GM18499 (cell line): Measurements from ENCODE around the gene OPCML.

Source experiments
- ATAC-seq: cut with Tn5 transposase; IDR thresholded peaks from one replicate; pipeline ENCODE4 v1.9.1; 2021; ENCODE audit warnings: moderate number of reproducible peaks; ENCODE audit not compliant: insufficient read depth, unreplicated experiment

The OPCML gene

DNA sequence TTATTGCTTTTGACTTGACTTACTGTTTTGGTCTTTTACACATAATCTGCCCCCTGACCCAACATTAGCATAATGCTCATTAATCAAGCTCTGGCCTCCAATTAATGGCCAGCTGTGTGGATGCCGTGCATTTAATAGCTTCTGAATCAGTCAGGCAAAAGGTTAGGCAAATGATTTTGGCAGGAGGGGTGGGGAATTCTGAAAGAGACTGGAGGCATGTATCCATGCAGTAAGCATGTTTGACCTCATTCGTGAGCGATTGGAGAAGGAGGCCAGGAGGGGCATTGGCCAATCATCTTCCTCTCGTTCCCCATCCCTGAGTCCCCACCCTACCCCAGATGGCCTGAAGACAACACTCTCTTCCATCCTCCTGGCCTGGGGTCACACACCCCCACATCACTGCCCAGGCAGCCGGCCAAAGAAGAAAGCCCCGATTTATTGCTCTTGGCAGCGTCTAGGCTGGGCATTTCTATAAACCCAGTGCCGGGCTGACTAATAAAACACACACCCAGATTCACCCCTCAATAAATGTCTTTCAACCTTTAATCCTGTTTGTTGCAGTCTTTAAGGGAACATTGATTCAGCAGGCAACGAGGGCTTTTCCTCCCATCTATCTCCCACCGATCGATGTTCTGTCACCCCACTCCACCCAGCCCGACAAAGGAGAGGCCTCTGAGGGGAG, 150.0 kb downstream of the OPCML start:
- no peak for ATAC-seq

DNA sequence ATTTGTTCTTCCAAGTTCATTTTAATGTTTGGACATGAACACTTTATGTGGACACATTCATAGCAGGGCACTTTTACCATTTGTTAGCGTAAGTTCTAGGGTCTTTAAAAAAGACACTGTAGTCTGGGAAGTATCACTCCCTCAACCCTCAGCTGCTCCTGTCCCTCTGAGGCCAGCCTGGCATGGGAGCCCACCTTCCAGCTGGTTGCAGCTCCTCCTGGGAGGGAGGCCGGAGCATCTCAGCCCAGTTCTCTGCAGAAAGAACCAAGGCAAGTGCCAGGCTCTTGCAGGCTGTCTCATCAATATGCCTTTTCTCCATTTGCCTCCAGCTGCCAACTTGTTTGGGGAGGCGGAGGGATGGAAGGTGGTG, 150.6 kb downstream of the OPCML start:
- ATAC-seq: no peak

DNA sequence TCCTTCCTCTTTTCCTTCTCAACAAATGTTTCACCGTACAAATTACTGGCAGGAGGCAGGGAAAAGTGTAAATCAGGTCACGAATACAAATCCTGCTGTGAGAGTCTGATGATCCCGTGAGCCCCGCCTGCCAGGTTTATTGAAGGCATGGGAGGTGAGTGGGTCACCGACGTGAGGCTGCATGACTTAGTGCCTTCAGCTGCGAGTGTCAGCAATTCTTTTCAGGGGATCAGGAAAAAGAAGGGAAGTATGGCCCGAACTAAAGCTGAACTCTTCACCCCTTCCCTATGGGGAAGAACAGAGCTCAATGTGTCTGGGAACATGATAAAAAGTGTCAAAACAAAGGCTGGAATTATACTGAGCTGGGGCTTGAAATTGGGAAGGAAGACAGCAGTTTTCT, 166.2 kb downstream of the OPCML start:
- ATAC-seq: no peak

DNA sequence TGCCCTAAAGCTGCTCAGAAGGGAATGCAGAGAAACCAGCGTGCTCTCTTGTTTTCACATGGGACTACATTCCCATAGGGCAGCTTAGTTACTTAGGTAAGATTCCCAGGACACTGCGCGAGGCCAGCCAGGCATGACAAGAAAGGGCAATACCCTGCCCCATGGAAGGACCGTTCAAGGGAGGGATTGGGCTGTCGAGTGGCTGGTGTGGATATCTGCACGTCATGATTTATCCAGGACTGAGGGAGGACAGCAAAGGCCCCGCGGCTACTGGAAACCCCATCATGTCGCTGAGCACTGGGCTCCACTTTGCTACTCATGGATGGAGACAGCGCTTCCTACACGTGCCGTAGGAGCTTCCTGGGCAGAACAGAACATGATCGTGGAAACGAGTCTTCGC, 169.4 kb downstream of the OPCML start:
- ATAC-seq: no peak

DNA sequence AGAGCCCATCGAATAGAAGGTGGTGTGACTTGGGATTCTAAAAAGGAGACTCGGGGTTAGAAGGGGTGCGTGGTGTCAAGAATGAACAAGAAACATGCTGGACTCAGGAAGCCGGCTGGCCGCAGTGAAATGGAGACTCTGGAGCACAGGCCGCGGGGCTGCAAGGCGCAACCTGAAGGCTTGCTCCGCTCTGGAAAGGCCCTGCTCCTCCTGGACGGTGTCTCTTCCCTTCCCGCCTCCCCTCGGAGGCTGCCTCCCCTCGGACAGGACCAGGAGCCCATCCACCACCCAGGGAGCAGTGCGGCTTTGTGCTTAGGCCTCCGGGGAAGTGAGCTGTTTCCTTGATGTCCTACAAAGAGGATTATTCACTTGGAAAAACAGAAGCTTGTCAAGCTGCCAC, 170.1 kb downstream of the OPCML start:
- ATAC-seq: no peak

DNA sequence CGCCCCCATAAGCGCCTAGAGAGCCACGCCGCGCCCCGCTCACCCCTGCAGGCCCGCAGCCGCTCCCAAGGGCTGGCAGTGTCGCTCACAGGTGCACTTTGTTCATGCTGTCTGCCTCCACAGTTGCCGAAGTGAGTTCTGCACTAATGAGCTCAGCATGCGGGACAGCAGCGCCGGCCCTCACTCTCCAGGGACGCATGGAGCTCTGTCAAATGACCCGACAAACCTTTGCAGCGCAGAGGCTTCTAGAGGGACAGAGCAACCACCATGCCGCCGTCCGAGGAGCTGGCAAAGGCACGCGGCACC, 170.7 kb downstream of the OPCML start:
- ATAC-seq: no peak

DNA sequence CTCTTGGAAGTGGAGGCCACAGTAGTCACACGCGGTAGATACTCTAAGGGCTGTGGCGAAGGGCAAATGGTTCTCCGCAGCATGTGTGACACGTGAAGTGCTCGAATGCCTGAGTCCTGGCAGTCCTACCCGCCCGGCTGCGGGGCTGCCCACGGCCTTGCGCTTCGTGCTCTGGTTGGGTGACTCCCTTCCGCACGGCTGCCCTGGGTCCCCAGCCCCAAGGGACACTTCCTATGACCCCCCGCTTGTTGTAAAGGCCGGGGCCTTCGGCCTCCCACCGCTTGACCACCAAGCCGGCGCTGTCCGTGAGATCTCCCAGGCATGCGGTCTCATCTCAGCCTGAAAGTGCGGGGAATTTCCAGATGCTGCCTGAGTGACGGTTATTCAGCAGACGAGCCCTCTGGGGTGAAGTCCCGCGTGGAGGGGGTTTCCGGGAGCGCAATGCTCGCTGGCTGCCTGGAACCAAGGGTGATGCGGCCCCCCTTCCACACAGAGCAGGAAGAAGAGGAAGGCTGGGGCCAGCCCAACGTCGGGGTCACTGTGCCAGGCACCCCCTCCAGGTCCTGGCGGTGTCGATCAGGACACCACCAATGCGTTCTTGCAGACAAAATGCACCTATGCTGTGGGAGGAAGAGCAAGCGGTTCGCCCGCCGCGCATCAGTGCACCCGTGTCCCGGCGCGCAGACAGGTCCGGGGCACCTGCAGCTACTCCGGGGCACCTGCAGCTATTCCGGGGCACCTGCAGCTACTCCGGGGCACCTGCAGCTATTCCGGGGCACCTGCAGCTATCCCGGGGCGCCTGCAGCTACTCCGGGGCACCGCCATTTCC, 171.2 kb downstream of the OPCML start:
- ATAC-seq: no peak

DNA sequence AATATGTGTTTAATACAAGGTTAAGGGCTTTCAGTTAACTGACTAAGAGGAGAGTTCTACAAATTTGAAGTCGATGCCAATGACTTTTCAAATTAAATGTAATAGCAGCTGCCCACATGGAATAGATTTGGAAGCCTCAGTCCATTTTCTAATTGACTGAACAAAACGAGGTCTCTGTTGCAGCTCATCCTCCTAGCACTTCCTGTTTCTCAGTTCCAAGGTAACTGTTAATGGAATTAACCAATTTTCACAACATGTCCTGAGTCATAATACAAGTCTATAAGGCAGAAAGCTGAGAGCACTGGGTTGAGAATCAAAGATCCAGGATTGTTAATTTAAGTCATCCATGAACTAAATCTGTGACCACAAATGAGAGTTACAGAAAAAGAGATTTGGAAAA, 177.2 kb downstream of the OPCML start:
- no peak for ATAC-seq

DNA sequence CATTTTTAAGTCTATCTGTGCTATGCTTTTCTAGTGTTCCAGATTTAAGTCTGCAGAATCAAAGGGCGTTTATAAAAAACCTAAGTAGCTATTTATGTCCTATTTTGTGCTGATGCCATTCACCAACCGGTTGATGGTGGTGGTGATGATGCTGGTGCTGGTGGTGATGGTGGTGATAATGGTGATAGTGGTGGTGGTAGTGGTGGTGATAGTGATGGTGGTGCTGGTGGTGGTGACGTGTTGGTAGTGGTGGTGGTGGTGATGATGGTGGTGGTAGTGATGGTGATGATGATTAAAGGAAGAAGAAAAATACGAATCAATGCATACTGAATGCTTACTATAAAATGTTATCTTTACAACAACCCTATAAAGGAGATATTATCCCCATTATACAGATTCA, 178.2 kb downstream of the OPCML start:
- ATAC-seq: no peak

DNA sequence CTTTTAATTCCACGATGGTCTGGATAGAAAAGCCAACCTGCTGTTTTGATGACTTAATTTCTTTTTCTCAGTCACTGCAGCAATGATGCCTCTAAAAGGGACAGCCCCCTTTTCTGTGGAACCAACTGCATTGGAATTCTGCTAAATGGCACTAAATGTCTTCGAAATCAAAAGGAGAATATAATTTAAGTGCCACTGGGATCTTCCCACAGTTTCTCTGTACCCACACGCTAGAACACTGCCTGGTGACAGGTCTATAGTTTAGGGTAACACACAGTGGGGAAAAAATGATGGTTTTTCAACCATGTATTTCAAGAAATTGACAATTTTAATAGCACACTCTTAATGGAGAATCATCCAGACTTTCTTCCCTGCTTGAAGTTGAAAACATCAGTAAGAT, 182.3 kb downstream of the OPCML start:
- ATAC-seq: no peak

DNA sequence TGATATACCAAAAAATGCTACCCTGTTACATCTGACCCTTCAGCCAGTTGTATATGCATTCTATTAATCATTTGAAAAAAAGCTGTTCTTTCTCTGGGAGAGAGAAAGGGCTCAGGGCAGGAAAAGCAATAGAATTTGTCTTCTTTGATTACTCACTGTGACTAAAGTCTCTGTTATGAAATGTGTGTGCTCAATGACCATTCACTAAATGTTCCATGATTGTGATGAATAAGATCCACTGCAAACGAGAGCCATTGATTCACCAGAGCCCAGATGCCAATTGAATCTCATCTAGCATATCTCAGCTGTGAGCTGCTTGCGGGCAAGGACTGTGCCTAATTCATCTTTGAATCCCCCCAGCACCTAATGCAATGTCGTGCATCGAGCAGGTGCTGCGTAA, 184.3 kb downstream of the OPCML start:
- ATAC-seq: no peak

DNA sequence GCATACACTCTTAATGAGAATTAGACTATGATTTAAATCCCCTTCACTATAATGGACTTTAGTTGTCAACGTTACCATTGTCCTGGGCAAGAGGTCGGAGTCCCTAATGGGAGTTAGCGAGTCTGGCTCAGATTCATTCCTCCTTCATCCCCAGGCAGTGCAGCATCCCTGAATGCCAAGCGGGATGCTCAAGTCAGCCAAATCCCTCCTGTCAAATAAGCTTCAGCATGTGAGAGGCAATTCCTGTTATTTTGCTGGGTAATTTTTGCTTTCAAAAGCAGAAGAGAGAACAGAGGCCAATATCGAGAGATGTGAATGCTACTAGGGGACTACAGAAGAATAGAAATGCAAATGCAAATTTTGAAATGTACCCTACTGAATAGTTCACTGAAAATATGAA, 186.2 kb downstream of the OPCML start:
- no peak for ATAC-seq

DNA sequence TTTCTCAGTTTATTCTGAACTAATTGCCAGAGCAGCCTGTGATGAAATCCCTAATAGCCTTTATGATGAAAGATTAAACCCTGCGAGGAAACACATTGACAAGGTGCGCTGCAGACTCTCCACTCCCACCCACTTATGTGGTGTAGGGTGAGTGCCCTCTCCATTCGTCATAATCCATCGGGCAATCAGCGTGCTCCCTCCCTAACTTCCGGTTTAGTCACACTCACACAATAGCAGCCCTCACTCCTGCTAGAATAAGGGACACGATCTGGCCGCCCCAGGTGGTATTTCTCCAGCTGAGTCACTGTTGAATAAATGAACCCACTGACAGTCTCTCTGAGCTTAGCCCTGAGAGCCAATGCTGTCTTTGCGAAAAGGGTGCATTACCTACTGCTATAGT, 188.3 kb downstream of the OPCML start:
- no peak for ATAC-seq

DNA sequence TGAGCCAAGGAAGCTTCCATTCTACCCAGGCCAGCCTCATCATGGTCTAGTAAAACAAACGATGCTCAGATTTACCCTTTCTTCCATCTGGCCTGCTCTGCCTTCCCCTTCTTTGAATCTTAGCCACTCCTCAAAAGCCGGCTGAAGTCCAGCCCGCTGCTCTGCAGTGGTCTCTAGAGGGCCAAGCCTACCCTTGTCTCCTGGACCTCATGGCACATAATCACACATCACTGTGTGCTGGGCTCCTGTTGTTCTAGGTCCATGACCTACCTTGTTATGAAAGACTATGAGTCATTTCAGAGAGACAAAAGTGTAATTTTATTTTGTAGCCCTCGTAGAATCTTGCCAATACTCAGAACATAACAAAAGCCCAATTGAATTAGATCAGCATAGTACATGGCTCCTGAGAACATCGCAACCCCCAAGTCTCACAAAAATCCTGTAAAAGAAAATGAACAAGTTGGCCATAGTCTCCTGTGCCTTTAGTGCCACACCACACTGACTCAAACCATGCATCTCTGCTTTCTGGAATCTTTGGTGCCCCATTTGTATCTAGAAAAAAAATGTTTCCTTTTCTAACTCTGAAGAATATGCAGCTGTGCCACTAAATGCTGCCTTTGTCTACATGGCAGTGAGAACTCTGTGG, 192.7 kb downstream of the OPCML start:
- no peak for ATAC-seq

DNA sequence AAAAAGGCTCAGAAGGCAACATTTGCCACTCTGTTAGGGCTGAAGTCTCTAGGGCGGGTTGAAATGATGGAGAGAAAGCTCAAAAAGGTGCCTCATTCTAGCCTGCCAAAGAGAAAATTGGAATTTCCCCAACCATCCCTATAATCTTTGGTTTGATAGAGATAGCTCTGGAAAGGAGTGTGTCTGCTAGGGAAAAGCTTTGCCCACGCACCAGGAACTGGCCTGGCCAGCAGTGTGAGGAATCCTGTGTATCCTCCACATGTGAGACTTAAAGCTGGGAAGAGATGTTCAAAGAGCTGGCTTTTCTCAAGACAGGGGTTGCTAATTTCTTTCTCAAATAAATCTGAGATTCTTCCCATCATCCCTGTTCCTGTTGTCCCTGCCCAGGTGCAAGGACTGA, 193.7 kb downstream of the OPCML start:
- no peak for ATAC-seq

DNA sequence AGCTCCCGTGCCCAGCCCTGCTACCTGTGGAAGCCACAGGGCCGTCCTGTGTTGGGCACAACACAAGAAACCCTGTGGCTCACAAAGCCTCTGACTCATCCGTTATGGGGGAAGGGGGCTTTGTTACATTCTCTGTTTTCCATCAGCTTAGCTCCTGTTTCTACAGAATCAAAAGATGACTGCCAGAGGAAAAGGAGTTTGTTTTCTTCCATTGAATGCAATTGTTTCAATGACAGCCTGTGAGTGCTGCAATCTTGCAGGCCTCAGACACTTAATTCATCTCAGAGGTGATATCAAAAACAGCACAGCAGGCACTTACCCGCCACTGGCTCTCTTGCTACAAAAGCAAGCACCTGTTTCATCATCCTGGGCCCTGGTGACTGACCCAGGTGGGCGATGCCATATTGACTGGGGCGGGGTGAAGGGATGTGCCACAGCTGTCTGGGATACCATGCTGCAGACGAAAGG, 194.3 kb downstream of the OPCML start:
- ATAC-seq: no peak

DNA sequence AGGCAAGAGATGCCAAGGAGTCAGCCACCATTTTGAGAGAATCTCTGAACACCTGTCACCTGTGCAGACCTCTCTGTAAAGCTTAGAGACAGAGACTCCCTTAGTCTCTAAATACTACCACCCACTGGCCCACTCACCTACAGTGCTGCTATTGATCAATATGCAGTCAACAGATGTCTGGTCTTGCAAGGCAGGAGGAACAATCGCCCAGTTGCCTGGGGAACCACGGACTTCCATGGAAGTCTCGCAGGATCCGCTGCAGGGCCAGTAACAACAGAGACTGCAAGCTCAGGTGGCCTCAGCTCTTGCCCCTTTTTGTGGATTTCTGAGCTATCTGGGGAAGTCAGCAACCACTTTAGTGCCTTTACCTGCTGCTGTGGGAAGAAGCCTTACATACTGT, 195.1 kb downstream of the OPCML start:
- ATAC-seq: no peak

DNA sequence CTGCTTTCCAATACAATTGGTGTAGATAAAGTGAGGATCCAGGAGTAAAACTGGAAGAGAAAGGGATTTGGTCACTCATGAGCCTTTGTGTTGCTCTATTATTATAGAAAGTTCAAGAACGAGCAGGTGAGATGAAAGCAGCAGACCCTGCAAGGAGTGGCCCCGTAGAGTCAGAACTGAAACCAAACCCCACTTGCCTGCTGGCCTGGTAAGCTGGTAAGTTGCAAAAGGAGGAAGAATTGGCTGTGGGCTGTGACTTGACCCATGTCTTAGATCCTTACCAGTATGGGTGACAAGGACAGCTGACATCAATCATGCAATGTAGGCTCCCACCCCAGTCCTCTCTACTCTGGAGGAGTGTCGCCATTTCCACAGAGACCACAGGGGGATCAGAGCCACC, 201.3 kb downstream of the OPCML start:
- no peak for ATAC-seq

DNA sequence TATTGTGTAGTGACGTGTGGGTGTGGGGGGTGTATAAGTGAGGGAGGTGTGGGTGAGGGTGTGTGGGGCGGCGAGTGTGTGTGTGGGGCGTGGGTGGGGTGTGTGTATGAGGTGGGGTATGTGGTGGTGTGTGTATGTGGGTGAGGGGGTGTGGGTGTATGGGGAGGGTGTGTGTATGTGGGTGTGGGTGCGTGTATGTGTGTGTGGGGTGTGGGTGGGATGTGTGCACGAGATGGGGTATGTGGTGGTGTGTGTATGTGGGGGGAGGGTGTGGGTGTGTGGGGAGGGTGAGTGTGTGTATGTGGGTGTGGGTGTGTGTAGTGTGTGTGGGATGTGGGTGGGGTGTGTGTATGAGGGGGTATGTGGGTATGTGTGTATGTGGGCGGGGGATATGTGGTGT, 205.5 kb downstream of the OPCML start:
- no peak for ATAC-seq

DNA sequence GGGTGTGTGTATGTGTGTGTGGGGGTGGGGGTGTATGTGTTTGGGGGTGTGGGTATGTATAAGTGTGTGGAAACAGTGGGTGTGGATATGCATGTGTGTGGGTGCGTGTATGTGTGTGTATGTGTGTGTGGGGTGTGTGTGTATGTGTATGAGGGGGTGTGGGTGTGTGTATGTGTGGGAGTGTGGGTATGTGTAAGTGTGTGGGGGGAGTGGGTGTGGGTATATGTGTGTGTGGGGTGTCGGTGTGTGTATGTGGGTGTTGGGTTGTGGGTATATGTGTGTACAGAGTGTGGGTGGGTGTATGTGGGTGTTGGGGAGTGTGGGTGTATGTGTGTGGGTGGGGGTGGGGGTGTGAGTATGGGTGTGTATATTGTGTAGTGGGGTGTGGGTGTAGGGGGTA, 206.0 kb downstream of the OPCML start:
- no peak for ATAC-seq

DNA sequence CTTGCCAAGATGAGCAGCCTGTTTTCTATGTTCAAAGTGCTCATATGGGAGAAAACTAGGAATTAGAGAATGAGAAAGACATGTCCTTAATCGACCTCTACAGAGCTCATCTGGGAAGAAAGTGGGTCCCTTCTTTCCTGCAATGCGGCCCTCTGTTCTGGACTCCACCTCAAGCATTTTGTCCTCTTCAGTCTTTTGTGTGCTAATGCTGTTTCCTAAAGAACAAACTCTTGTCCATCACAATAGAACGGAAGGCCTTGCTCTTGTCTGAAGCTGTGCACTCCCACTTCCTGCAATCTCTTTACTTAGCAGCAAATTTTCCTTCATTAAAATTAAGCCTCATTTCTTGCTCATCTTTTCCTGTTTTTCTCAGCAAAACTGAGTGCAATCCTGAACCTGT, 206.6 kb downstream of the OPCML start:
- ATAC-seq: no peak

DNA sequence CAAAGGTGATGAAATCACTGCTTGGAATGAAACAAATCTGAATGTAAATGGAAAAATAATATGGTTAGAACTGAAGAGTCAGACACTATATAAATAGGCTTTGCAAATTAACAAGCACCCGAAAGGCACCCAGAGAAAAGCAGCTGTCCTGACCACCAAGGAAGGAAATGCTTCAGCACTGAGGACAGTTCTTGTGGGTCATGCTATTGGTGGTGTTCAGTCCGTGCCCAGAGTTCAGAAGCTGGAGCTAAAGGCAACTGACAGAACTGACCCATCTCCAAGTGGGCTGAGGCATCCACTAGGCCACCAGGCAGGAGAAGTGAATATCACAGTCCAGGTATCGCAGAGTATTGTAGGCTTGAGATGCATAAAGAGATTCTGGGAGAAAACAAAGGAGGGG, 208.9 kb downstream of the OPCML start:
- ATAC-seq: no peak
